ENCODE results near the gene CRAMP1.

Gene CRAMP1

DNA sequence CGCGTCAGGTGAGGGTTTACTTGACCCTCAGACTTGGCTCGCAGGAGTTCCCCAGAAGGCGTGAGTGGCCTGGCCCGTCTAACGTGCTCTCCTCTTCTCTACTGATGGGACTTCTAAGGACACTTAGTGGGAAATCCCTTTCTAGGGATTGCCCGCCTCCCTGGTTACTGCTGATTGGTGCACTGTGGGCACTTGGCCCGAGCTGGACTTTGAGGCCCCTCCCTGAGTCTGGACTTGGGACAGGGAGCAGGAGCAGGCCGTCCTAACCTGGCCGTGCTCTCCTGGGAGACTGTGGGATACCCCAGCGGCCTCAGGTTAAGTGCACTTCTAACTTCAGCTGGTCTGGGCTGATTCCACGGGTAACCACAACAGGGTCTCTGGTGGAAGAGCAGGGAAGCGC lies 15.0 kb upstream of the CRAMP1 start:
- DNase-seq, result no peak

DNA sequence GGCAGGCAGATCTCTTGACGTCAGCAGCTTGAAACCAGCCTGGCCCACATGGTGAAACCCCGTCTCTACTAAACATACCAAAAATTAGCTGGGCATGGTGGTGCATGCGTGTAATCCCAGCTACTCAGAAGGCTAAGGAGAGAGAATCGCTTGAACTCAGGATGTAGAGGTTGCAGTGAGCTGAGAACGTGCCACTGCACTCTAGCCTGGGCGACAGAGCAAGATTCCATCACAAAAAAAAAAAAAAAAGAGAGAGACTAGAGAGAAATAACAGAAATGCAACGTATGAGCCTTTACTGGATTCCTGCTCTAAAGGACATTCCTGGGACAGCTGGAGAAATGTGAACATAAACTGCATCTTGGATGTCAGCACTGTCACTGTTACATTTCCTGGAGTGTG lies 11.1 kb upstream of the CRAMP1 start:
- no peak for DNase-seq

DNA sequence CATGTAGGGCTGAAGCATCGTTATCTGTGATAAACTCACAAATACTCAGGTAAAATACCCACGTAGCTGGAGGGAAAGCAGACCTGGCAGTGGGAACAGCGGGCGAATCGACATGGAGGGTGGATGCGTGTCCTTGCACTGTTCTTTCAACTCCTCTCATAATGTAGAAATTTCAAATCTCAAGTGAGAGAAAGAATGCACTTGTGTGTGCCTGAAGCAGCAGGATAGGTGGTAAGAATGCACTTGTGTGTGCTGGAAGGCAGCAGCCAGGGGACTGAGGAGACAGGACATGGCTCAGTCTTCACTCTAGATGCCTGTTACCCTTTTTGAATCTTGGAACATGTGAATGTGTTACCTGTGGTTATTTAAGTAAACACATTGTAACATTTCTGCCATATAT lies 10.7 kb upstream of the CRAMP1 start:
- DNase-seq, result no peak

DNA sequence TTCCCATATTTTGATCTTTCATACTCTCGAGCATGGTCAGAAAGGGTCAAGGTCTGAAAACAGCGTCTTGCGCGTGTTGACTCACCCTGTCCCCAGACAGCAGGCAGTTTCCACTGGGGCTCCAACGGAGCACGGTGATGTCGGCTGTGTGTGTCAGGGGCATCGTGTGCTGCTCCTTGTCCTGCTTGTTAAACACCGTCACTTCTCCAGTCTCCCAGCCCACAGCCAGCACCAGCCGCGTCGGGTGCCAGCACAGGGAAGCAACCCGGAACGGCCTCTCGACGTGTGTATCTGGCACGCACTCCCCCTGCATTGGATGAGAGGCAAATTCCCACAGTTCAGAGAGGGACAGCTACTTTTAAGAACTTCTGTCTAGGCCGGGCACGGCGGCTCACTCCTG lies 9.9 kb upstream of the CRAMP1 start:
- no peak for DNase-seq

DNA sequence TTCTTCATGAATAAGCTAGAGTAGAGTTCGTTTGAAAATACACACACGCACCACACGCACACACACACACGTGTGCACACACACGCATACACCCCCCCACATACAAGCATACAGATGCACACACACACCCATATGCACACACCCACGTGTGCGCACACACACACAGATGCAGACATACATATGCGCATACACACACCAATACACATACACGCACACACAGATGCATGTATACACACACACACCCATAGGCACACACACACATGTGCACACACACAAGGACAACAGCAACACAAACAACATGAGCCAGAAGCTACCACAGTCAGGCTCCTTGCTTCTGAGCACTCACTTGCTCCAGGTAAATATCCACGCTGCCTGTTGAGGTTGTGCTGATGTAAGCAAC lies 5.4 kb upstream of the CRAMP1 start:
- DNase-seq, result no peak

DNA sequence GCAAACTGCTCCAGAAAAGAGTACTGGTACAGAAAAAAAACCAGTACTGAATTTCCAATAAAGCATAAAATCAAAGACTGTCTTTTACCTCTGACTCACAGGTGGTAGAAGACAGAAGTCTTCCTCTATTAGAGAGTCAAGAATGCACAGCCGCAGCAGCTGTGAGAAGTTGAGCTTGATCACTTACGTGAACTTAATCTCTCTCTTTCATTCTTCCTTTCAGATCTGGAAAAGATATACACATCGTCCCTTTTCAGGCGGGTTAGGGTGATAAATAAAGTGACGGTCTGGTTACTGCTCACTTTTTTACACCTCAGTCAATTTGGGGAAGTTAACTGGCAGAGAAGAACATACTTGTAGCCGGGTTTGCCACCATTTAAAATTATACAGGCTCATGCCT lies 4.2 kb upstream of the CRAMP1 start:
- DNase-seq, result no peak

DNA sequence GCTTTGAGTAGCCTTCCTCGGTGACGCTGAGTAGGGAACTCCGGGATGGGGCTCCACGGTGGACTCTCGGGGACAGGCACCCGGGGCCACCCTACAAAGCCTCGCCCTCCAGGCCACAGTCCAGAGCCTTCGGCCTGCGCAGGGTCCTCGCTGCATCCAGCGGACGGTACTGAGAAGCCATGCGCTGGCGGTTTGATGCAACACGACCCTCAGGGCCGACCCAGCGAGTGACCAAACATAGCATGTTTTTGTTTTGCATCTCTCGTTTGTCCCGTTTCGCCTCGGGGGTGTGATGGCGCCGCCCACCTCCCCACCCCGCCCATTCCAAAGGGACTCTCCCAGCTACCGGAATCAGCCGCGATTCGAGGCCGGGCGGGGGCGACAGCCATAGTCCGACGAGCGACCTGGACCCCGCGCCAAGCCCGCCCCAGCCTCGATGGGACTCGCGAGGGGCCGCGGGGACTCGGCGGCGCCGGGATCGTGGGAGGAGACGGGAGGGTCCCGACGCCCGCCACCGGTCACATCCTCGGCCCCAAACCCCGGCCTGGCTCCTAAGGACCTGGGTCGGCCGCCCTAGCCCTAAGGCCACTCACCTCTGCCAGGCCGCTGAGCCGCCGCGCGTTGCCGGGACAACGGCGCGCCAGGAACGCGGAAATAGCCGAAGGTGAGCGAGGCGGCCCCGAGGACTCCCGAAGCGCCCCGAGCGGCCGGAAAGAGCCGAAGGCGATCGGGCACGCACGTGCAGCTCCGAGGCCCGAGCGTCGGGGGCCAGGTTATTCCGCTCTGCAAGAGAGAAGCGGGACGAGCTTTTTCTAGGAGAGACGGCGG lies 1.9 kb upstream of the CRAMP1 start:
- peak; percentile 91 for DNase-seq

DNA sequence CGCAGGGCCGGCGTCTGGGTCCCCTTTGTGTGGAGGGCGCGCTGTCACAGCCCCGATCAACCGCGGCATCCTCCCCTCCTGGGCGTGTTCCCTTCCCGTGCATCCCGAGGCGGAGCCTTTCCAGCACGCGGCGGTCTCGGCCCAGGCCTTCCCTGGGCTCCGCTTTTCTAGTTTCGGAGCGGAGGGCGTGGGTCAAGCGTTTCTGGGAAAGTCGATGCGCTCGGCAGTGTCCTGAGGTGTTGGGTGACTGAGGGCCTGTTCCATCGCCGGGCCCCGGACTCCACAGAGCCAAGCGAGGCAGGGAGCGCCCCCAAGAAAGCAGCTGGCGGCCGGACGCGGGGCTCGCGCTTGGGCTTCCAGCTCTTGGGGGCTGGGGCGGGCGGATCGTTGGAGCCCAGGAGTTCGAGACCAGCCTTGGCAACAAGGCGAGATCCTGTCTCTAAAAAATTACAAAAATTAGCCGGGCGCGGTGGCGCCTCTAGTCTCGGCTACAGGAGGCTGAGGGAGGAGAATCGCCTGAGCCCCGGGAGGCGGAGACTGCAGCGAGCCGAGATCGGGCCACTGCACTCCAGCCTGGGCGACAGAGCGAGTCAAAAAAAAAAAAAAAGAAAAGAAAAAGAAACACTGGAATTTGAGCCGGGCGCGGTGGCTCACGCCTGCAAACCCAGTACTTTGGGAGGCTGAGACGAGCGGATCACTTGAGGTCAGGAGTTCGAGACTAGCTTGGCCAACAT lies 1.1 kb upstream of the CRAMP1 start:
- DNase-seq, result no peak

DNA sequence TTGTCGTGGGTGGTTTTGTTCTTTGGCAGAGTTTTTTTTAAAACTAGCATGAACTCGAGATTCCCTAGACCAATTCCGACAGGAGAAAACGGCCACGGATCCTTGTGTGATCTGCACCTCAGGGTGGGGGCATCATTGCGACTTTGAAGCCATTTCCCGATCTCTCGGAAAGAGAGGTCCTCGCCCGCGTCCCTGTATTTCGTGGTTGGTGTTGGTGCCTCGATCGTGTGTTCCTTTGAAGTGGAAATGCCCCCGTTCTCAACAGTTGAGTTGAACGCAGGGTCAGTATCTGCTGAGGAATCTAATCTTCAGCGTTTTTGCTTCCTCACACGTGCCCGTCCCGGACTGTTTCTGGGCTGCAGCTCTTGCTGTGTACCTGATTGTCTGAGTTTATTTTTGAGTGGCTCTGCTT lies 1.1 kb downstream of the CRAMP1 start:
- no peak for DNase-seq

DNA sequence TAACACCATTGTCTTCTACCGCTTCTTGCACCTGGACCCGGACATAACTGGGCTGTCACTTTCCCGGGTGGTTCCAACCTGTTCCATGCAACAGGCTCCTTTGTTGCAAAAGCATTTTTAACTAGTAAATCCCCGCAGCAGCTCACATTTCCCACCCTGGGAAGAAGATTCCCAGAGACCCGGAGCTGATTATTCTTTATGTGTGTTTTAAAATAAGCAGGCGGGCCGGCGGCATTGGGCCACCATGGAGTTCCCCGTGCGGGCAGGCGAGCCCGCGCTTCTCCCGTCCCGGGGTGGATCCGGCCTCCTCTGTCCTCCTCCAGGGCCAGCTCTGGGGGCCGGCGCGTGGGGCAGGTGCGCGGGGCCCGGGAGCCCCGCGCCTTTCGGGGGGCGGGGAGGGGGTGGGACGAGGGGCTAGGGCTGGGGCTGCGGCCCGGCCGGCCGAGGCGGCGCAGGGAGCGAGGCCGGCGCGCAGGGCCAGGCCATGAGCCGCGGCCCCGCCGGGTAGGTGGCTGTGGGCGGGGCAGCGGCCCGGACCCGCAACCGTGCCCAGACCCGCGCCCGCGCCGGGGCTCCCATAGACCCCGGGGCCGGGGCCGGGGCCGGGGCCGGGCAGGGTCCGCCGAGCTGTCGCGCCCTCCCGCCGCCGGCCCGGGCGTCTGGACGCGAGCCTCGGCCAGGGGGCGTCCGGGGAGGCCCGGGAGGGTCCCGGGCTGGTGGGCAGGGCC lies 1.7 kb downstream of the CRAMP1 start:
- DNase-seq, result no peak

DNA sequence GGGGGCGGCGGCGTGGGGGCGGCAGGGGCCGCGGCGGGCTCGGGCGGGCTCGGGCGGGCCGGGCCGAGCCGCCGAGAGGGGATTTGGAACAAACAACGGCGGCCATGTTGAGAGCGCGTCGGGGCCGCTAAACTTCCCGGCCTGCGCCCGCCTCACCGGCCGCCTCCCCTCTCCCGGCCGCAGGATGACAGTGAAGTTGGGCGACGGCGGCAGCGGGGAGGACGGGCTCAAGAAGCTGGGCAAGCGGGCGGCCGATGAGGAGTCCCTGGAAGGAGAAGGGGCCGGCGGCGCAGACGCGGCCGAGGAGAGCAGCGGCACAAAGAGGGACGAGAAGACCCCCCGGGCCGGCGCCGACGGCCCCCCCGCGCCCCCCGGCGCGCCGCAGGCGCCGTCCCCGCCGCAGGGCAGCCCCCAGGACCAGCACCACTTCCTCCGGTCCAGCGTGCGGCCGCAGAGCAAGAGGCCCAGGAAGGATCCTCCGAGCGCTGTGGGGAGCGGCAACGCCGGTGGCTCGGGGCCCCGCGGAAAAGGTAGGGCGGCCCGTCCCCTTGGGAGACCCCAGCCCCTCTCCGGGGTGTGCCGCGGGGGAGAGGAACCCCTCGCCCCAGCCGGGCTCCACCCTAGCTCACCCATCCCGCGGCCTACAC lies 2.4 kb downstream of the CRAMP1 start:
- peak; percentile 19 for DNase-seq

DNA sequence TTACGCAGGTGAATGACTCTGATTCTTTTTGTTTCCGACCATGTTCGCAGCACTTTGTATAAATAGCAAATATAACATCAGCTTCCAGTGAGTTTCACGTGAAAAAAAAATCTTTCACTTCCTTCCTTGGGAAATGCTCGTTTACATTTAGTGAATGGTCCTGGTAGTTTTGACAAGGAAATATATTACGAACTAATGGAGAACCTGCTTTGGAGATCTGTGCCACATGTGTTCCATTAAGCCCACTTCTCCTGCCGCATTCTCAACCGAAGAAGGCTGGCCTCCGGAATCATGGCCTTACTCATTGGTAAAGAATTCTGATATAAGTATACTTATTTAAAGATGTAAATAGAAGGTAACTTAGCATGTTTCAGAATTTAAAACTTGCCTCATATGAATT lies 3.6 kb downstream of the CRAMP1 start:
- no peak for DNase-seq

DNA sequence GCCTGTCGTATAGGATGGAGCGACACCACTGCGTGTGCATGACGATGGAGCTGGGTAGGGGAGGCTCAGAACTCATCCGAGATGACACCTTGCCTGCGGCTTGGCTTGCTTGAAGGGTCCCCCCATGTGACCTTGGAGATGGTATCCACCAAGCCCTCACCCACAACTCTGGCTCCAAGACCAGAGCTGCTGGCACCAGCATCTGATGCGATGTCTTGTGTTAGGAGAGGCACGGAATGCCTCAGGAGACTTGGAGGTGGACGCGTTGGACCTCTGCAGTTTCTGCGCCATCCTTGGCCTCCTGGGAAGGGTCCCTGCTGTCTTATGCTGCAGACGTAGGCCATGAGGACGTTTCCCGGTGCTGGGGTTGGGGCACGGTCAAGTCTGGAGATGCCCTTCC lies 7.8 kb downstream of the CRAMP1 start:
- no peak for DNase-seq

DNA sequence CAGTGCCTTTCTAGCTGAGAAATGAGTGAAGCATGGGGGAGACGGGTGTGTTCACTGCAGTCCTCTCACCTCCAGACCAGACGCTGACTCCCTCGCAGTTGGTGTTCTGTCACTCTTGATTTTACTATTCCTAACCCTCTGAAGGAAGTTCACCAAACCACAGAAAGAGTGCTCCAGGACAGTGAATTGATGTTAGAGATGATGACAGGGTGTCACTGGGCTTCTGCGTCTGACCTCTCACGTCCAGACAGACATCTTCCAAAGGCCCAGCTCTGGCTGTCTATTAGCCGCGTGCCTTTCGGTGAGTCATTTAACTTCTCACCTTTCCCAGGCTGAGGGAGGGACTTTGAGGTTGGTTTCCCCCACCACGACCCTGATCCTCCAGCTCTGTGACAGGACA lies 8.2 kb downstream of the CRAMP1 start:
- DNase-seq, result no peak

DNA sequence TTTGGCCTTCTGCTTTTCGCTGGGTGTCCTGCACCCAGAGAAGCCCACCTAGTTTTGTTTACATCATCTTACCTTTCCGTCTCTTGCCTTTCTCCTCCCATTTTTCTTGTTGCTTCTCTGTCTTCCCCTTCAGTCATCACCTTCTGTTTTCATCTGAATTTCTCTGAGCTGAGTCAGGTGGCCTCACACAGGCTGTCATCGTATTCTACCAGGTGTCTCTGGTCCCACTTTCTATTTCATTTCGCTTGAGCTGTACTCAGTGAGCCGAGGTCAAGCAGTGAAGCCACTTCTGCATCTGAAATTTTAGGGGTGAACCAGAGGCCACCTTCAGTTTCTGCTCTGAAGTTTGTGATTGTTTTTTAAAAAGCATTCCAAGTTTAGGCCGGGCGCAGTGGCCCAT lies 9.7 kb downstream of the CRAMP1 start:
- DNase-seq, result no peak

DNA sequence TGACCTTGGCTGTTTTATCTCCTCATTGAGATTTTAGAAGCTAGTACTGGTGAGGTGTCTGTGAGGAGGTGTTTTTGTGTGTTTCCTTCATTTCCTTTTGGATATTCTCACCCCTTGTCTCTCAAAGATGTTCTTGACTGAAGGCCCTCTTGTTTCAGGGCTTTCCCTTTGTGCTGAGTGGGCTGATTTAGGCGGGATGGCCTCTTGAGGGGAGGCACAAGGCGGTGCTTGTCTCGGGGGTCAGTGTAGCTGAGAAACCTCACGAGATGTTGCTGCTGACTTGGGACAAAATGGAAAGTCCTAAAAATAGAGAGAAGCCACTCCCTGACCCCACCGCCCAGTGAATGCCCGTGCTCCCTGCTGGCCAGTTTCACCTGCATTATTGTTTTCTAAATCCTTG lies 14.2 kb downstream of the CRAMP1 start:
- no peak for DNase-seq

DNA sequence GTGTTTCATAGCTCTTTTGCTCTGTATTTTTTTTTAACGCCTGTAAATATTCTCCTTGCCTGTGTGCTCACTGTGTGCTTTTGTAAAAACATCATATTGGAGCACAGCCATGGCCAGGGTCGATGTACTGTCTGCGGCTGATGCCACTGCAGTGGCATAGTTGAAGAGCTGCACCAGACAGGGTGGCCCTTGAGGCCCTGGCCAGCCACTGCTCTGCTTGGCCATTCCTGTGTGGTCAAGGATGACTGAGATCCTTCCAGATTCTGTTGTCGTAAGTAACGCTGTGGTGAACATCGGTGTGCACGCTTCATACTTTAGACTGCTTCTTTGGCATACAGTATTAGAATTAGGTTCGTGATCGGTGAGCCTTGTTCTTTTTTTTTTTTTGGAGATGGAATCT lies 14.6 kb downstream of the CRAMP1 start:
- DNase-seq, result no peak

DNA sequence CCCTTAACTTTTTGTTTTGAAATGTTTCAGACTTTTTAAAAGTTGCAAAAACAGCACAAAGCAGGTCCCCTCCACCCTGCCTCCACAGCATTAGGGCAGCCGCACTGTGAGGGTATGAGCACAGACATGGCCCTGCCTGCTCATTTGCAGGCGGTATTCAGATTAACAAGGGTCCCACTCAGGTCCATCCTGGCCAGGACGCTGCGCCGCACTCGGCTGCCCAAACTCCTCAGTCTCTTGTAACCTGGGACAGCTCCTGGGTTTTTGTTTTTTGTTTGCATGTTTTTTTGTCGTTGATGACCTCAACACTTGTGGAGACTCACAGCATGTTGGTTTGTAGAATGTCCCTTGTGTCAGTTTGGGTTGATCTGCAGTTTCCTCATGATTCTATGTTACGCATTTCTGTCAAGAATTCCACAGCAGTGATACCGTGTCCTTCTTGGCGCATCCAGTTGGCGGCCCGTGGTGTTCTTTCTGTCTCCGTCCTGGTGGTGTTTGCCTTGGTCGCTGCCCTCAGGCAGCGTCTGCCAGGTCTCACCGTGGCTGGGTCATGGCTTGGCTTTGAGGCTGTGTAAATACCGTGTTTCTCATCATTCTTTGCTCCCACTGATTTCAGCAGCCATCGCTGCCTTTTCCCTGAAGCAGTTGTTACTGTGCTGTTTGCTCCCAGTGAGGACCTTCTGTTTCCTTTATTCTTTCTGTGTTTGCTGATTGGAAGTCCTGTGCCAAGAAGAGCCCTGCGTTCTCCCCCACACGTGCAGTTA lies 18.5 kb downstream of the CRAMP1 start:
- DNase-seq, result no peak

DNA sequence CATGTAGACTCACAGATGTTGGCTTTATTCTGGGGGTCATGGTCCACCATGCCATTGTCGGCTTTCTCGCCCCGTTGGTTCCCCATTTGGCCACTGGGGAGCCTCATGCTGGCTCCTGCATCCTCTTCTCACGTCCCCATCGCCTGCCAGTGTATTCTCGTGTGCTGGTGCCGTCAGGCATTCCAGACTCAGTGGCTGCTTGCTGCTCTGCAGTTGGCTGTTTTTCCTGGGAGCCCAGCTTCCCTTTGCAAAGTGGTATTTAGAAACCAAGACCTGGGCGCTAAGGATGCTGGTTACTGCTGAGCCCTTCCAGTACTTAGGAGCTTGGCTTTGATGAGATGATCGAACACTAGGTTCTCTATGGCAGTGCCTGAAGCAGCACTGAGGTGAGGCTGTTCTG lies 19.1 kb downstream of the CRAMP1 start:
- DNase-seq, result no peak

DNA sequence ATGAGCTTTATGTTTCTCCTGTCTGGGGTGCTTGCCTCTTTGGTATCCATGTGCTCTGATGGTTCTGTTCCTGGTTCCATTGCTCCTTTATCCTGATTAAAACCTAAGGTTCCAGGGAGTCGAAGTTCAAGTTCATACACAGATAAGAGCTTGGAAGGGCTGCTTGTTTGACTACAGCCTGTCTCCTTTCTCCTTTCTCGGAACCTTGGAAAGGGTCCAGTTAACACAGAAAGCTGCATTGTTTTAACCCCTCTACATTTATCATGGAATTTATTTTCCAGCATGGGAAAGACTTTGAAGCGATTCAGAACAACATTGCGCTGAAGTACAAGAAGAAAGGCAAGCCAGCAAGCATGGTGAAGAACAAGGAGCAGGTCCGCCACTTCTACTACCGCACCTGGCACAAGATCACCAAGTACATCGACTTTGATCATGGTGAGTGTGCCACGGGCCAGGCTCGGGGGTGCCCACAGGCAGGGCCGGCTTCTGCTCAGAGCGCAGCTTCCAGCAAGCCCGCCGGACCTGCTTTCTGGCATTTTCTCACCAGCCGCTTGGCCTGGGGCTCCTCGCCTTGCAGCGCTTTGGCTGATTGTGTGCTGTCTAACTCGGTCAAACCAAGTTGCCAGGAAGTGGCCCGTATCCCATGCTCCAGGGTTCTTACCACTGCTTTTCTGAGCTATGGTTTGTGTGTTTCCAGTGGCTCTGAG lies 19.9 kb downstream of the CRAMP1 start:
- DNase-seq, result no peak

DNA sequence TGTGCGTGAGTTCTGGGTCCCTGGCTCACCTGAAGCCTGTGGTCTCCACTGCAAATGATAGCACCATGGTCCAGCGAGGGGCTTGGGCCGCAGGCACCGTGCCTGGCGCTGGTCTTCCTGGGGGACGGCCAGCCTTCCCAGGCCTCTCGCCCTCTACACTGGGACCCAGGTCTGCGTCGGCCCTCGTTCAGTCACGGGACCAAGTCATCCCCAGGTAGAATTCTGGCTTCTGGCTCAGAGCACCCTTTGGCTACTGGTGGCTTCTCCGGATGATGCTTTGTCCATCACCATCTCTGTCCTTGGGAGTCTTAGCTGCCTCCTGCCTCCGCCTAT lies 20.4 kb downstream of the CRAMP1 start:
- no peak for DNase-seq

DNA sequence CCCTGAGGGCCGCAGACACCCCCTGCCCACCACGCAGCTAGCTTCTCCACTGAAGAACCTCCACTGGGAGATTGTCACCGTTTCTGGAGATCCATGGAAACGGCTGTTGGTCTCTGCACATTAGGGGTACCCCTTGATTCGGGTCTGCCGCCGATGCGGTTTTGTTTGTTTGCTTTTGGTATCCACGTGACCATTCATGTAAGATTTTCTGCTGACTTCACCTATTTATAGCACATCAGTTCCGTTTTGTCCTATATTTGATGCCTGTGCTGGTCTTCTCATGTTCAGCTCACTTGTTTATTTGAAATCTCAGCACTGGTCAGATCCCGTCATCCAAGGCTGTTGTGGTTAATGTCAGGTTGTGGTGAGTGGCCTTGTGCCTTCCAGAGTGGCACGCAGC lies 21.1 kb downstream of the CRAMP1 start:
- no peak for DNase-seq

All from CD4-positive, alpha-beta T cell treated with Interleukin-12 subunit alpha and Interleukin-12 subunit beta, for 1 hour (primary cell).